HG03097 (cell line): Measurements from ENCODE around the gene SLC39A2.

Experiments used
- ATAC-seq: cut with Tn5 transposase; IDR thresholded peaks from one replicate; pipeline ENCODE4 v1.9.1; 2021; ENCODE audit not compliant: unreplicated experiment, low FRiP score

The SLC39A2 gene

DNA sequence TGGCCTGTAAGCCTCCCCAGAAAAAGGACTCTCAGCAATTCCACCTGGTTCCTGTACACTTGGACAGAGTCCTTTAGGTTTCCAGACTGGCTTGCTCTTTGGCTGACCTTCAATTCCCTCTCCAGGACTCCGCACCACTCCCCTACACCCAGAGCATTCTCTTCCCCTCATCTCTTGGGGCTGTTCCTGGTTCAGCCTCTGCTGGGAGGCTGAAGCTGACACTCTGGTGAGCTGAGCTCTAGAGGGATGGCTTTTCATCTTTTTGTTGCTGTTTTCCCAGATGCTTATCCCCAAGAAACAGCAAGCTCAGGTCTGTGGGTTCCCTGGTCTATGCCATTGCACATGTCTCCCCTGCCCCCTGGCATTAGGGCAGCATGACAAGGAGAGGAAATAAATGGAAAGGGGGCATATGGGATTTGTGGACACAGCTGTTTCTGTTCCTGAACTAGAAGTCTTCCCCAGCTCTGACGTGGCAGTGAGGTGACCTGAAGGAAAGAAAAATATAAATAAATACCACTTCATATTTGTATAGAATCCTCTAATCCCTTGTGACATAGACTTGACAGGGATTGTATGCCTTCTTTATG, 44.4 kb downstream of the SLC39A2 start:
- no peak for ATAC-seq

DNA sequence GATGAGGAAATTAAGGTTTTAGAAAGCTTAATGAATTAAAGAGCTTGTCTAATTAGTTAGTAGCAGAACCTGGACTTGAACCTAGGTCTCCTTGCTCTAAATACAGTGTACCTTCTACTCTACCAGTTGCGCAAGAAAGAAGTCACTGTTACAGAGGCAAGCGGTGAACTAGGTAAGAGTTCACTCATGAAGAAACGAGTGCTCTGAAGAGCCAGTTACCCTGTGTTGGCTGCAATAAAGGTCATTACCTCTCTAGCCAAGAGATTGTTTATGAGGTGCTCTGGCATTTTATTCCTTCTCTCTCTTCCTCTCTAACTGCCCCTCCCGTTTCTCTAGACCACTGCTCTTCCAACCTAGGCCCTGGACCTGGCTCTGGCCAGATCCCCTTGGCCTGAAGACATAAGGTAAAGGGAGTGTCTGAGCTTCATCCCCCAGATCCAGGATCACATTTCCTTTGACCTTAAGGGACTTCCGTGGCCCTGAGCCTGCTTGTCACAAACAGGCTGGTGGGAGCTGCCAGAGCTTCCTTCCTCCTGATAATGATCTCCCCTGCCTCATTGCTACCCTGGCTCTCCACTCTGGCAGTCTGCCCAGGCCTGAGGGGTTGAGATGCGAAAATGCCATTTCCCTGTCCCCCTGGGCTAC, 45.0 kb downstream of the SLC39A2 start:
- no peak for ATAC-seq

- ATAC-seq = no peak
Measured at GRCh38 chr14:21047378-21047781, 48.3 kb downstream of the SLC39A2 start.

DNA sequence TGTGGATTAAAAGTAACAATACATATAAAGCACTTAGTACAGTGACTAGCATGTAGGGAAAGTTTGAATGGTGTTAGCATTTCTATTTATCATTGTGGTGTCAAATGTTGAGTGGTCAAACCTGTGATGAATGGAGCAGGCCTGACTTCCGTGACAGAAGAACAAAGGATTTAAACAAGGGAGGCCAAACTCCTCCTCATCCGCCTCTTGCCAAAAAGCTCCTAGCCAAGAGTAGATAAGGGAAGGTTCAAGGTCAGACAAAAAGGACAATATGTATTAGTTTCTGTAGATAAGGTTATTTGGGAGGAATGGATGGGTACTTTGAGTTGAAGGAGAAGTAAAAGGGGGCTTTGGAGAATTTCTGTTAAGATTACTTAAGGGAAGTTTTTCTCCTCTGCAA, 49.5 kb downstream of the SLC39A2 start:
- ATAC-seq = no peak

- ATAC-seq = no peak
Measured at GRCh38 chr14:21049271-21049673, 50.2 kb downstream of the SLC39A2 start.

- no peak for ATAC-seq
Measured at GRCh38 chr14:21050597-21050996, 51.5 kb downstream of the SLC39A2 start.
